ENCODE measurements around the gene HAL.

The HAL gene

GRCh38 chr12:95995238-95996031, 709 bp downstream of the HAL start:
- TF ChIP-seq ZNF776 (tag by site-specific recombination; IDR thresholded peaks at IDR 0.05; ENCODE audit: borderline replicate concordance) (no peak), ZNF423 (tag by site-specific recombination; IDR thresholded peaks at IDR 0.05) (no peak), ZSCAN5A (tag by site-specific recombination; IDR thresholded peaks at IDR 0.05) (no peak), RBAK (tag by site-specific recombination; IDR thresholded peaks at IDR 0.05) (no peak), ZFP3 (tag by site-specific recombination; IDR thresholded peaks at IDR 0.05; ENCODE audit: low read depth) (no peak), ZNF433 (tag by site-specific recombination; IDR thresholded peaks at IDR 0.05; ENCODE audit: low read depth) (no peak), ZNF677 (tag by site-specific recombination; IDR thresholded peaks at IDR 0.05) (no peak), ZSCAN30 (tag by site-specific recombination; IDR thresholded peaks at IDR 0.05) (no peak), ZNF549 (tag by site-specific recombination; IDR thresholded peaks at IDR 0.05) (no peak), ZFHX2 (tag by site-specific recombination; conservative IDR thresholded peaks at IDR 0.05) (no peak), ZNF645 (tag by site-specific recombination; IDR thresholded peaks at IDR 0.05) (no peak), ZNF830 (tag by site-specific recombination; IDR thresholded peaks at IDR 0.05; ENCODE audit: low read depth) (no peak), ZNF449 (tag by site-specific recombination; IDR thresholded peaks at IDR 0.05) (no peak), PRDM10 (tag by site-specific recombination; IDR thresholded peaks at IDR 0.05) (no peak), ZNF302 (tag by site-specific recombination; IDR thresholded peaks at IDR 0.05; ENCODE audit: low read depth) (no peak)
- ChIA-PET POLR2A (no interaction called here), CTCF (interaction anchor here (0.5 to 5.6 kb wide), 5 partner anchors 36 to 204 kb away, joined by 3 to 58 read pairs (median 5); no protein-coding TSS in a partner anchor)
- Histone ChIP-seq H3K4me1 (ENCODE audit: control insufficient read depth, insufficient read depth, low read length) (no peaks in the 10 kb centered on the region), H3K4me3 (ENCODE audit: low read depth, low read length) (no peak overlapping the region), H3K27ac (ENCODE audit: extremely low read depth, low read depth, low read length) (no peak overlapping the region), H3K9me3 (ENCODE audit: control insufficient read depth, insufficient read depth, low read depth, low read length) (no peaks in the 10 kb centered on the region), H3K36me3 (ENCODE audit: control insufficient read depth in 2 of 2, insufficient read depth in 1 of 2, low read length in 2 of 2) (peaks cover 0 to 11% of the 10 kb centered on the region in 2 experiments; a peak in 2 of 3 replicates)

- ChIA-PET CTCF (interaction anchor here (0.5 to 2.0 kb wide), 3 partner anchors 35 to 104 kb away, joined by 3 to 8 read pairs (median 3); no protein-coding TSS in a partner anchor), POLR2A (no interaction called here)
- Histone ChIP-seq H3K27ac (ENCODE audit: extremely low read depth, low read depth, low read length) (no peak overlapping the region), H3K9me3 (ENCODE audit: control insufficient read depth, insufficient read depth, low read depth, low read length) (no peaks in the 10 kb centered on the region), H3K4me1 (ENCODE audit: control insufficient read depth, insufficient read depth, low read length) (no peaks in the 10 kb centered on the region), H3K4me3 (ENCODE audit: low read depth, low read length) (no peak overlapping the region), H3K36me3 (ENCODE audit: control insufficient read depth in 2 of 2, insufficient read depth in 1 of 2, low read length in 2 of 2) (peaks cover 0 to 5% of the 10 kb centered on the region in 2 experiments; a peak in 1 of 3 replicates)
- TF ChIP-seq KLF9 (tag by site-specific recombination; IDR thresholded peaks at IDR 0.05; ENCODE audit: low read depth): no peak
- TF ChIP-seq YY2 (tag by site-specific recombination; IDR thresholded peaks at IDR 0.05): no peak
- TF ChIP-seq ZNF391 (tag by site-specific recombination; IDR thresholded peaks at IDR 0.05; ENCODE audit: borderline replicate concordance, low read depth): no peak
- no peak for TF ChIP-seq ZNF416 (tag by site-specific recombination; IDR thresholded peaks at IDR 0.05)
These were observed 1.7 kb downstream of the HAL start for GRCh38 chr12:95994476-95994875.
